ENCODE measurements around the gene GALNT11. TPM values are rescaled to one million over a fixed set of nuclear protein-coding genes. Genes with fewer than 3 reads are reported as not detected.
"Not testable (repeated sequence)": the region's sequence is repeated elsewhere in the genome, so short reads cannot be mapped to it uniquely, and the experiment has no call there.

Gene GALNT11
- total and polyA plus RNA-seq, 4 donors, result 12.0 to 21.8 (median 13.8) TPM

DNA sequence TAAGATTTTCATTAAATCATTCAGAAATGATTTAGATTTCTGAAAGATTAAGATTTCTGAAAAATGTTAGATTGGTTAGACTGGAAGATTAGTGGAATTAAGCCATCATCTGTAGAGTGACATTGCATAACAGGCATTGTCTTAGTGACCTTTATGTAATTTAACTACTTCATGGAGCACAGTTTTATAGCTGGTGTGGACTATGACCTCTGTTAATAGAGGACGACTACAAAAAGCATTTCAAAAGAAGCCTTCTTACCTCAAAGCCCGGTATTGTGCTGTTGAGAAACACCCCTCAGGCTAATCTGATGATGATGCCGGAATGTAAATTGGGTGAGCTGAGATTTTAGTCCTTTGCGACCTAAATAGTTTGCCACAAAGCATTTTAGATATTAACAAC is 55.6 kb downstream of the GALNT11 start:
- Histone ChIP-seq H3K4me1 (ENCODE audit: control insufficient read depth in 4 of 4, insufficient read depth in 4 of 4, low read length in 3 of 4) (peaks cover 0 to 5% (median 5%) of the 10 kb centered on the region in 4 donors), H3K9me3 (ENCODE audit: control insufficient read depth in 4 of 4, low read length in 3 of 4) (no peaks in the 10 kb centered on the region), H3K27ac (ENCODE audit: low read depth in 1 of 2, low read length in 2 of 2) (no peak overlapping the region), H3K36me3 (ENCODE audit: control insufficient read depth in 4 of 4, insufficient read depth in 3 of 4, low read depth in 1 of 4, low read length in 3 of 4) (no peaks in the 10 kb centered on the region), H3K27me3 (ENCODE audit: control insufficient read depth in 4 of 4, insufficient read depth in 4 of 4, low read length in 3 of 4) (no peaks in the 10 kb centered on the region), H3K9ac (ENCODE audit: low read depth in 1 of 2, low read length in 2 of 2) (no peak overlapping the region), H3K4me3 (ENCODE audit: low read depth in 1 of 3, low read length in 3 of 3) (no peak overlapping the region)
- WGBS, result 54% methylated on average over 4 of the region's 4 CpGs
- no peak for DNase-seq (ENCODE audit: low spot score)
- no peak for TF ChIP-seq CTCF (IDR thresholded peaks at IDR 0.05; ENCODE audit: low read depth, low read length, missing input control)
- TF ChIP-seq RXRA (IDR thresholded peaks at IDR 0.05), result peak; percentile 47 to 51
- TF ChIP-seq SP1 (IDR thresholded peaks at IDR 0.05), result peak; percentile 45
- no peak for TF ChIP-seq EGR1 (IDR thresholded peaks at IDR 0.05; ENCODE audit: low read depth in 2 of 2)
- peak; percentile 40 for TF ChIP-seq YY1 (IDR thresholded peaks at IDR 0.05)
- TF ChIP-seq, protein P1, sequence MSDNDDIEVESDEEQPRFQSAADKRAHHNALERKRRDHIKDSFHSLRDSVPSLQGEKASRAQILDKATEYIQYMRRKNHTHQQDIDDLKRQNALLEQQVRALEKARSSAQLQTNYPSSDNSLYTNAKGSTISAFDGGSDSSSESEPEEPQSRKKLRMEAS (IDR thresholded peaks at IDR 0.05), result no peak
- TF ChIP-seq ATF3 (IDR thresholded peaks at IDR 0.05), result peak; percentile 17
- peak; percentile 66 for TF ChIP-seq HNF4G (IDR thresholded peaks at IDR 0.05)
- TF ChIP-seq HNF4A (conservative IDR thresholded peaks at IDR 0.05), result peak; percentile 80 to 87
- TF ChIP-seq NR2F2 (IDR thresholded peaks at IDR 0.05), result peak; percentile 34
- TF ChIP-seq JUND (IDR thresholded peaks at IDR 0.05), result peak; percentile 39
- no peak for TF ChIP-seq FOXA2 (IDR thresholded peaks at IDR 0.05)
- no peak for TF ChIP-seq TAF1 (conservative IDR thresholded peaks at IDR 0.05)
- peak in 1 of 2 donors; percentile 5 for TF ChIP-seq RAD21 (IDR thresholded peaks at IDR 0.05)
- TF ChIP-seq REST (IDR thresholded peaks at IDR 0.05), result no peak
- TF ChIP-seq FOXA1 (IDR thresholded peaks at IDR 0.05), result no peak

DNA sequence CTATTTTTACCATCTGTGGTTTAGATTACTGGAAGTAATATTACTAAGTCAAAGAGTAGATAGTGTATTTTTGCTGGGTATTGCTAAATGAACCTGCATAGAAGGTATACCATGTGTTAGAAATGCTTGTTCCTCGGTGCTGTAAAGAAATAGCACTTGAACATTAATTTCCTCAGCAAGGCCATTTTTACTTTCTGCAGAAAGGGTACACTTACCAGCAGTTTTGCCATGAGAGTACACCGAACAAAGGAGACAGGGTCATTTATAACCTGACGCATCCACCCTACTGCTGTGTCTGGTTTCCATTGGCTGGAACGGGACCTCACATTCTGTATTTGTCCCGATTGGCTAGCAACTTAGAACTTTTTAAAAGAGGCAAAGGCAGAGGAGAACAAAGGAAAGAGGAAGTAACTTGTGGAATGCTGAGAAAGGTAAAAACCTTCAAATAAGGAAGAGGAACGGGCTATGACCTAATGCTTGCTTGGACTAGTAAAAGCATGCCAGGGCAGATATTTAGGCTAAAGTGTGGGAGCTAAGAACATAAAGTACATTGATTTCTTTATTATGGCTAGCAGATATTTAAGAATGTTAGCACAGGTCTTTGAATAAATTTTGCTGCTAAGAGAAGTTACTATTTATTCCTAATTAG is 56.7 kb downstream of the GALNT11 start:
- DNase-seq (ENCODE audit: low spot score); H3K9me3 ChIP-seq (ENCODE audit: control insufficient read depth in 4 of 4, low read length in 3 of 4); H3K27me3 ChIP-seq (ENCODE audit: control insufficient read depth in 4 of 4, insufficient read depth in 4 of 4, low read length in 3 of 4); H3K36me3 ChIP-seq (ENCODE audit: control insufficient read depth in 4 of 4, insufficient read depth in 3 of 4, low read depth in 1 of 4, low read length in 3 of 4); H3K4me3 ChIP-seq (ENCODE audit: low read depth in 1 of 3, low read length in 3 of 3); H3K4me1 ChIP-seq (ENCODE audit: control insufficient read depth in 4 of 4, insufficient read depth in 4 of 4, low read length in 3 of 4); H3K27ac ChIP-seq (ENCODE audit: low read depth in 1 of 2, low read length in 2 of 2); H3K9ac ChIP-seq (ENCODE audit: low read depth in 1 of 2, low read length in 2 of 2): not testable (repeated sequence)
- 90% methylated on average over 6 of the region's 6 CpGs for WGBS
